Pancreas (tissue), 10 donors: ENCODE results near the gene ACYP1. TPM values are rescaled to one million over a fixed set of nuclear protein-coding genes. Genes with fewer than 3 reads are reported as not detected.

Experiments
- ATAC-seq, 4 donors: fragments of 200-7000 bp; cut with Tn5 transposase; one replicate each; pipeline versions ENCODE4 v1.8.0 to v1.9.1; 2020; ENCODE audit warnings: mild to moderate bottlenecking in 4 of 4, moderate library complexity in 4 of 4
- DNase-seq, 6 donors: peaks; one replicate each; pipeline ENCODE4 v3.0.0-alpha.2; 2020
- FAIRE-seq: peaks from 2 replicates; lab custom pipeline; 2012; peaks lifted over from hg19 to GRCh38; lab: Jason Lieb, UNC
- H3K27ac ChIP-seq, 4 donors: fragments of 200-600 bp; sonication (generic); 1 replicate in 3 of 4; 2 replicates in 1 of 4; pipeline versions ENCODE4 v1.5.0 to v1.8.0; 2020
- H3K27me3 ChIP-seq, 4 donors: fragments of 200-600 bp; one replicate each; pipeline ENCODE4 v1.8.0; 2021
- H3K36me3 ChIP-seq, 3 donors: fragments of 200-600 bp; sonication (generic) in 1 of 3; one replicate each; pipeline versions ENCODE4 v1.5.0 to v1.8.0; 2020 to 2021
- H3K4me1 ChIP-seq, 3 donors: fragments of 200-600 bp; one replicate each; pipeline ENCODE4 v1.8.0; 2021
- H3K4me3 ChIP-seq, 4 donors: fragments of 200-600 bp; sonication (generic) in 2 of 4; one replicate each; pipeline versions ENCODE4 v1.5.0 to v1.8.0; 2020 to 2021
- H3K9me3 ChIP-seq, 4 donors: fragments of 200-600 bp; one replicate each; pipeline ENCODE4 v1.8.0; 2021
- CTCF ChIP-seq, 4 donors: fragments of 200-600 bp; sonication (generic) in 3 of 4; IDR thresholded peaks; one replicate each; pipeline versions ENCODE4 v1.5.0 to v1.8.0; 2021; ENCODE audit warnings: antibody characterized with exemption in 4 of 4
- WGBS, 2 donors: extraction: QIAGEN DNeasy Blood & Tissue Kit; methylation state at CpG; one replicate each; pipeline ENCODE4 v1.1.7; 2013; 5-methylcytosine and 5-hydroxymethylcytosine counted together
- intact Hi-C, 3 donors: fragments of 100-400 bp; cut with DNase I; formaldehyde crosslinking; loops; one replicate each; pipeline versions ENCODE4 v1.11.1 to v1.14.2; 2022
- polyA plus RNA-seq, 2 donors: library from polyadenylated mRNA; stranded (reverse); fragments of 200-250 nt; gene quantifications; one replicate each; pipeline ENCODE4 v1.2.3, GENCODE V29; 2013
- total RNA-seq, 6 donors: library from RNA; stranded (reverse); fragmentation: NEBNext Ultra II Directional in 4 of 6; extraction: Animal tissue kit (Norgen Biotek cat#: 25700) in 4 of 6; gene quantifications; one replicate each; pipeline versions ENCODE4 v1.2.1 to v1.2.4, GENCODE V29; 2021 to 2023
- donor health status: healthy with polysubstance abuse.
- donor health status: DM: no; HTN: no; CAD: no; lungs with moderate emphysema.
- donor health status: DM: no; HTN: no; CAD: no.
- donor health status: control.
- donor health status: control.
- donor health status: Bipolar disorder and iron deficiency.
- donor health status: DM: yes; HTN: yes; CAD: no.
- donor health status: DM: no; HTN: no; CAD: no.
- donor health status: DM: no; HTN: no; CAD: no.
- donor health status: DM: yes; HTN: yes; CAD: no.

The ACYP1 gene
- total and polyA plus RNA-seq, 8 donors = 2.9 to 17.4 (median 5.6) TPM

GRCh38 chr14:75010472-75011093 lies 53.2 kb downstream of the ACYP1 start:
- peaks cover 0 to 28% (median 17%) of the 10 kb centered on the region in 3 donors for H3K36me3 ChIP-seq
- intact Hi-C loops = no loop called here
- H3K9me3 ChIP-seq = no peaks in the 10 kb centered on the region
- no peaks in the 10 kb centered on the region for H3K27me3 ChIP-seq
- no peak for DNase-seq
- H3K27ac ChIP-seq = no peak overlapping the region
- ATAC-seq = no peak
- TF ChIP-seq CTCF (IDR thresholded peaks at IDR 0.05) = no peak
- no peak for FAIRE-seq
- H3K4me3 ChIP-seq = no peak overlapping the region
- 91 to 95% methylated on average over 4 of the region's 4 CpGs for WGBS, 2 donors
- H3K4me1 ChIP-seq = no peaks in the 10 kb centered on the region

GRCh38 chr14:75009176-75009575 lies 54.6 kb downstream of the ACYP1 start:
- FAIRE-seq (no peak), ATAC-seq (no peak), DNase-seq (no peak)
- Histone ChIP-seq H3K27me3 (no peaks in the 10 kb centered on the region), H3K4me1 (peaks cover 0 to 9% (median 2%) of the 10 kb centered on the region in 3 donors), H3K36me3 (peaks cover 0 to 22% (median 13%) of the 10 kb centered on the region in 3 donors), H3K9me3 (no peaks in the 10 kb centered on the region), H3K27ac (no peak overlapping the region), H3K4me3 (no peak overlapping the region)
- 85 to 89% methylated on average over 4 of the region's 4 CpGs for WGBS, 2 donors
- no peak for TF ChIP-seq CTCF (IDR thresholded peaks at IDR 0.05)
- intact Hi-C loops = no loop called here

- Histone ChIP-seq H3K4me3 (no peak overlapping the region), H3K9me3 (no peaks in the 10 kb centered on the region), H3K27me3 (no peaks in the 10 kb centered on the region), H3K36me3 (peaks cover 0 to 18% (median 13%) of the 10 kb centered on the region in 3 donors), H3K27ac (no peak overlapping the region), H3K4me1 (peaks cover 0 to 17% (median 9%) of the 10 kb centered on the region in 3 donors)
- WGBS, 2 donors = 86 to 93% methylated on average over 3 of the region's 3 CpGs
- ATAC-seq = no peak
- no peak for FAIRE-seq
- TF ChIP-seq CTCF (IDR thresholded peaks at IDR 0.05) = no peak
- no peak for DNase-seq
- intact Hi-C loops = no loop called here
These were observed 58.5 kb downstream of the ACYP1 start for GRCh38 chr14:75005357-75005756.

- H3K9me3 ChIP-seq = no peaks in the 10 kb centered on the region
- peak in 2 of 4 donors; percentile 0 to 1 for ATAC-seq
- H3K4me3 ChIP-seq = peak overlapping the region; percentile 85 to 94 (median 87)
- H3K27ac ChIP-seq = peak overlapping the region in 1 of 4 donors; percentile 83
- peaks cover 0 to 17% (median 9%) of the 10 kb centered on the region in 3 donors for H3K4me1 ChIP-seq
- H3K36me3 ChIP-seq = peaks cover 0 to 7% (median 6%) of the 10 kb centered on the region in 3 donors
- WGBS, 2 donors = 6 to 7% methylated on average over 18 of the region's 18 CpGs
- FAIRE-seq = no peak
- no peak for TF ChIP-seq CTCF (IDR thresholded peaks at IDR 0.05)
- no peak for DNase-seq
- H3K27me3 ChIP-seq = no peaks in the 10 kb centered on the region
- intact Hi-C loops = no loop called here
These were observed 60.4 kb downstream of the ACYP1 start for GRCh38 chr14:75003250-75004027.

Other genes with a start within 250 kb of the ACYP1 start
- gene PROX2, start 187.9 kb downstream of the ACYP1 start, total RNA-seq = not detected
- not detected for gene PROX2, start 187.9 kb downstream of the ACYP1 start, polyA plus RNA-seq
- gene DLST, start 182.1 kb downstream of the ACYP1 start, total RNA-seq = 10 to 100 TPM; 33.5 to 46.0 (median 39.3) TPM
- gene DLST, start 182.1 kb downstream of the ACYP1 start, polyA plus RNA-seq = 10 to 100 TPM; 22.8 to 40.4 TPM
- 1 to 10 TPM; 4.0 to 7.7 (median 6.5) TPM for gene RPS6KL1, start 140.8 kb downstream of the ACYP1 start, total RNA-seq
- gene RPS6KL1, start 140.8 kb downstream of the ACYP1 start, polyA plus RNA-seq = 10 to 100 TPM; 14.6 to 23.8 TPM
- gene PGF, start 108.4 kb downstream of the ACYP1 start, total RNA-seq = 1 to 10 TPM in 4 of 6 donors, under 1 TPM in 2; 0.73 to 4.7 (median 1.8) TPM
- gene PGF, start 108.4 kb downstream of the ACYP1 start, polyA plus RNA-seq = 1 to 10 TPM; 1.5 to 1.8 TPM
- 10 to 100 TPM; 11.2 to 22.1 (median 16.6) TPM for gene EIF2B2, start 61.1 kb downstream of the ACYP1 start, total RNA-seq
- gene EIF2B2, start 61.1 kb downstream of the ACYP1 start, polyA plus RNA-seq = 10 to 100 TPM; 12.4 to 19.0 TPM
- 10 to 100 TPM in 5 of 6 donors, 1 to 10 TPM in 1; 9.4 to 23.5 (median 12.0) TPM for gene MLH3, start 12.6 kb downstream of the ACYP1 start, total RNA-seq
- gene MLH3, start 12.6 kb downstream of the ACYP1 start, polyA plus RNA-seq = 10 to 100 TPM; 14.7 to 20.8 TPM
- gene ZC2HC1C, start 5.6 kb upstream of the ACYP1 start, total RNA-seq = 1 to 10 TPM; 2.6 to 7.0 (median 3.6) TPM
- gene ZC2HC1C, start 5.6 kb upstream of the ACYP1 start, polyA plus RNA-seq = 10 to 100 TPM; 11.9 to 12.1 TPM
- gene NEK9, start 63.0 kb upstream of the ACYP1 start, total RNA-seq = 10 to 100 TPM; 23.2 to 54.8 (median 27.2) TPM
- 10 to 100 TPM; 22.7 to 30.3 TPM for gene NEK9, start 63.0 kb upstream of the ACYP1 start, polyA plus RNA-seq
- 100 to 1,000 TPM; 230 to 377 (median 326) TPM for gene TMED10, start 112.6 kb upstream of the ACYP1 start, total RNA-seq
- 100 to 1,000 TPM in 1 of 2 donors, 10 to 100 TPM in 1; 56.0 to 122 TPM for gene TMED10, start 112.6 kb upstream of the ACYP1 start, polyA plus RNA-seq
- gene FOS, start 214.8 kb upstream of the ACYP1 start, total RNA-seq = 100 to 1,000 TPM in 2 of 6 donors, 10 to 100 TPM in 4; 56.4 to 209 (median 81.4) TPM
- 100 to 1,000 TPM; 103 to 303 TPM for gene FOS, start 214.8 kb upstream of the ACYP1 start, polyA plus RNA-seq